CD4-positive, alpha-beta T cell treated with Interleukin-2 at 100 ng/mL for 4 hours (primary cell): ENCODE results near the gene CHRND.

Source experiments
- DNase-seq: peaks from one replicate; pipeline ENCODE4 v3.0.0-alpha.2; 2020; ENCODE audit warnings: low spot score

The CHRND gene

GRCh38 chr2:232525791-232526371 is at the start of gene CHRND:
CHRND (plus strand) TSS chr2:232526160; CDS start chr2:232526216, 56 bp downstream.
- no peak for DNase-seq

GRCh38 chr2:232476791-232477190 is 49.2 kb upstream of the CHRND start:
- DNase-seq = no peak

DNA sequence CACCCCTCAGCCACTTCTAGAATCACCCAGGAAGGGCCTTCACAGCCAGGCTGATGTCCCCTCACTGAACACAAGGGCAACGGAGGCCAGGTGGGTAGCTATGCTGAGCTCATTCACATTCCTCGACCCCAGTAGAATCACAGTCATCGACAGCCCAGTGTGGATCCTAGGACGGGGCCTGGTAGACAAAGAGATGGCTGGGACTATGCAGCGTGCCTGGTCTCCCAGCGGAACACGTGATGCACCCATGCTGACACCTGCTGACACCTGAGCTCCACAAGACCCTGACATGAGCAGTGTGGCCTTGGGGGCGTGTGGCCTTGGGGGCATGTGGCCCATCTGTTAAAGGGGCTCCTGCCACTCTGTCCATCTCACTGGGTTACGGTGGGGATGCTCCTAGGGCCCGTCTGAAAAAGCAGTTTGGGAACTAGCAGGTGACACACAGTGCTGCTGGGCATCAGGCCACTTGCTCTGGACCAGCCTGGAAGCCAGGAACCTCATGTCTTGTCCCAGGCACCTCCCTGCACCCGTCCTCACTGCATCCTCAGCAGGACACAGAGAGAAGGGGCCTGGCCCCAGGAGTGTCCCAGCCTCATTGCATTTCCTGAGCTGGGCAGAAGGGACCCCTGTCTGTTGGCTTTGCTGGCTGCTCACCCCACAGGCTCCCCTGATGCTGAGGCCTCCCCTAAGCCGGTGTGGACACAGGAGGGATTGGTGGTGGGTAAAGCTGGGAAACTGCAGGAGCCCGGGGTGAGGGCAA is 48.0 kb upstream of the CHRND start:
- no peak for DNase-seq

DNA sequence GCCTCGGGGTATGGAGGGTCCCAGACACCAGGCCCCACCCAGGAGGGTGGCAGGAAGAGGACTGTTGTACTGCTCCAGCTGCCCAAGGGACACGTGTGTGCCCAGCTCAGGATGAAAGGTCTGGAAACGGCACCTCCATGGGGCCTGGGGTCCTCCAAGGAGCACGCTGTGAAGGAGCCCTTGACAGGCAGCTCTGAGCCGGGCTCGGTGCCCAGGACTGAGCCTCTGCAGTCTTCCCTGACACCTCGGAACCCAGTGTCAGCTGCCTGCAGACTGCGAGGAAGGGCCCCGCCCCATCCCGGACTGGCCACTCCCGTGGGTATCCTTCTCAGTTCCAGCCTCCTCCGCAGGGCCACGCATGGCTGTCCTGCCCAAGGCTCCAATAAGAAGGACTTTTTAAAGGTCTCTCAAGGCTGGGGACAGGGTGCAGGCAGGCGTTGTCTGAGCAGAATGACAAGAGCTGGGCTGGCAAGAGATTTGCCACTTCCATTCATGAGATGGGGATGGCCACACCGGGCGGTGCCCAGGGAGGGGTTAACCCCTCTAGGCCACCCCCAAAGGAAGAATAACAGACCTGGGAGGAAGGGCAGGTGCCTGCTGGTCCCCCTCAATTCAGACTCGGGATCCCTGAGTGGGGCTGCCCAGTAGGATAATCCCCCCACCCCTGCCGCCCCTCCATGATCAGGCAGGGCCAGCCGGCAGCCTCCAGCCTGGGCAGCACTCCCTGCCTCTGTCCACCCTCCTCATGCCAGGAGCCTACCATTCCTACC is 47.2 kb upstream of the CHRND start:
- DNase-seq = no peak

DNA sequence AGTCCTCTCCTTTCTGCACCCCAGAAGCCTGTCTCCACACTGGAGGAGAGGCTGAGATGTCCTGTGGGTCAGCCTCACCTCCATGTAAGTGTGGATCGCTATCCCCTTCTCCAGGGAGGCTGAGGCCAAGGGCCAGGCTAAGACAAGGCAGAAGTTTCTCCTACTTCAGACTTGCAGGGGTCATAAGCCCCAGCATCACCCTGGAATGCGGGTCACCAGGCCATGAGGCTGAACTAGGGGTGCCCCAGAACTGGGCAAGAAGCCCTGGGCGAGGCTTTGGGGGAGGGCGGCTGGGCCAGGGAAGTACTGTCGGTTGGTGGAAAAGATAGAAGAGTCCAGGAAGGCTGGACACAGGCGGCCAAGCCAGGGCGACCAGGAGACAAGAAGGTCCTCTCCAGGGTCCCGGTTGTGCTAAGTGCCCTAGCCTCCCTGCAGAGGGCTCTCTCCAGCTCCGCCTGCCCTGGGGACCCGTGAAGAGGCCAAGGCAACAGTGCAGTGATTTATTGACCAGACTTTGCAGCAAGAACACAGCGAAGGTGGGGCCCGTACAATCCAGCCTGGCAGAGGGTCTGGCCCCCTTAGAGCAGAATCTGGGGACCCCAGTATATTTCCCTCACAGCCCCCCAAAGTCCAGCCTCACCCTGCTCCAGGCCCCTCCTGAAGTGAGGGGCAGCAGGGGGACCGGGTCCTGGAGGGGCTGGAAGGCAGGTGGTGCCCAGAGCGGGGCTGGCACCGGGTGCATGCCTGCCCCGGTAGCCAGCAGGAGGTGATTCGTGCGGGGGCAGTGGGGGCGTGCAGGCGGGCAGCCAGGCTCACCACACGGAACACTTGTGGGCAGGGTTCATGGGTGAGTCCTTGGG is 46.4 kb upstream of the CHRND start:
- DNase-seq = no peak

GRCh38 chr2:232480201-232481190 is 45.5 kb upstream of the CHRND start:
- no peak for DNase-seq

GRCh38 chr2:232481322-232482140 is 44.4 kb upstream of the CHRND start:
- DNase-seq = no peak

- no peak for DNase-seq
Observed at GRCh38 chr2:232482301-232483238, 43.4 kb upstream of the CHRND start.

DNA sequence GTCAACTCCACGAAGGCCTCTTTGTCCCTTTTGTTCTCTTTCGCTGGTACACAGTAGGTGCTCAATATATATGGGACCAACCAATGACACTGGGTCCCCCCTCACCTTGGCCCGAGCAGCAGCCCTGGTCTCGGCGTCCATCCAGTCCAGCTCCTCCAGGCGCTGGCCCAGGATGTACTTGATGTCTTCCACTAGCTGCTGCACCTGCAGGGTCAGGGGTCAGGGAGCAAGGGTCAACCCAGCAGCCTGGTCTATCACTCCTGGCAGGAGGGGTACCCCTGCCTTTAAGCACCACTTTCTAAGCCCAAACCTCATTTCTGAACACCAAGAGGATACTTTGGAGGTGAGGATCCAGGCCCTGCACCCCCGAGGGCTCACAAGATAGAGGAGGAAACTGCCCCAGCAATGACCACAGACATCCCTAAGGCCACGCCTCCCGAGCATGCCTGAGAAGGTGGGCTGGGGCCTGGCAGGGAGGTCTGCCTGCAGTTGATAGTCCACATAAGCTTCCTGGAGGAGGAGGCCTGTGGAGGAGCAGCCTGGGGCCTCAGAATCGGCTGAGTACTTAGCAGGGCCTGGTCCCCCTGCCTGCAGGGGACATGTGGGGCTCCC is 42.5 kb upstream of the CHRND start:
- no peak for DNase-seq

- no peak for DNase-seq
Observed at GRCh38 chr2:232483923-232484627, 41.9 kb upstream of the CHRND start.

- DNase-seq = no peak
Observed at GRCh38 chr2:232484628-232485347, 41.2 kb upstream of the CHRND start.

GRCh38 chr2:232485348-232485756 is 40.6 kb upstream of the CHRND start:
- no peak for DNase-seq

- no peak for DNase-seq
Observed at GRCh38 chr2:232485757-232486557, 40.0 kb upstream of the CHRND start.

DNA sequence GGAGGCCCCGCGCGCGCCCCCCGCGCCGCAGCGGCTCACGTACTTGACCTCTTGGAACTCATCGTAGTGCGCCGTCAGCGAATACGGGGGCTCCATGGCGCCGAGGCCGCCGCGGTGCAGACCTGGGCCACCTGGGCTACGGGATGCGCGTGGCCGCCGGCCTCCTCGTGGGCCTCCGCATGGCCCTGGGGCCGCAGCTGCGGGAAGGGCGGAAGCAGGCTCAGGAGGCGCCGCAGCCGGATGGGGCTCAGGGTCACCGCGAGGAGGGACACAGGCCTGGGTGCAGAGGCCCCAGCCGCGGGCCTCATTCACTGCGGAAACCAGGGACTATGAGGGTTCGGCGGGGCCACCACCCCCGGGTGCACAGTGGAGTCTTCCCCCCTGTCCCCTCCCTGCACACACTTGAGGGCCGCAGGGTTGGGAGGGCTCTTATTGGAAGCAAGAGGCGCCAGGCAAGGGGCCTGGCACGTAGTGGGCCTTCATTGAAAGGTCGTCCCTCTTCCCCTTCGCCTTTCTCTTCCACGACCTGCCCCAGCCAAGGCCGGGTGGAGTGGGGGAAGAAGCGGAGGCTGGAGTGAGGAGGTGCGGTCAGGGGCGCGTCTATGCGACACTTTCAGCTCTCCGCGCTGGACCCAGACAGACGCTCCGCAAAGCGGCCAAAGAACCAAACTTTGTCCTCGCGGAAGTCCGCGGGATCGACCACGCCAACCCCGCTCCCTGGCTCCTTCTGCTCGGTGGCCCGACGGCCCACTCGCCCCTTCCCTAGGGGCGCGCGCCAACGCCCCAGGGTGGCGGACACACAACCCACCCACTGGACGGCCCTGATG is 39.2 kb upstream of the CHRND start:
- DNase-seq = no peak

DNA sequence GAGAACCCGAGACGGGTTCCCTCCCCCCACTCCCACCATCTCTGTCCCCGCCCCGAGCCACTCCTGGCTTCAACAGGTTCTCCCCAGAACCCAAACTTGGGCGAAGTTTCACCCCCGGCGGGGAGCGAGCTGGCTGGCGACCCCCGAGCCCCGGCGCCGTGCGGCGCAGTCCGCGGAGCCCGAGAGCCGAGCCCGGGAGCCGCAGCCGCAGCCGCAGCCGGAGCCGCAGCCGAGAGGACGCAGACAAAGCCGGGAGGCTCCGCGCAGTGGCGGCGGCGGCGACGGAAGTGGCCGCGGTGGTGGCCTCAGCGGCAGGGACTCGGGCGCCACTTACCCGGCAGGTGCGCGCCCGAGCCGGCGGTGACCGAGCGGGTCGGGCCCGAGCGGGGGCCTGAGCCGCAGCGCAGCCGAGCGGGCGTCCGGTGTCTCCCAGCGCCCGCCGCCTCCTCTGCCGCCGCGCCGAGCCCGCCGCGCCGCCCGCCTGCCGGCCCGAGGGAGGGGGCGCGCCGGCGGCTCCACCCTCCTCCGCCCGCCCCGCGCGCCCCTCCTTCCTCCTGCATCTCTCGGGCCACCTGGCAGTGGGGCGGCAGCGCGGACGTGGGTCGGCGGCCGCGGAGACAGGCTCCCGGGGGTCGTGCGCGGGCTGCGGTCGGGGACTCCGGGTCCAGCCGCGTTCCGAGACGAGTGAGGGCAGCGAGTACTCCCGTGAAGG is 38.4 kb upstream of the CHRND start, which contains the start of gene ECEL1:
ECEL1 (minus strand) TSS at position 450 of the 712 bp plus-strand sequence. CDS start 1,181 bp downstream, outside the sequence.
- DNase-seq = no peak
